K562 (cell line): ENCODE results near the gene STYXL1. TPM values are rescaled to one million over a fixed set of nuclear protein-coding genes. Genes with fewer than 3 reads are reported as not detected.

Experiments used
- BRF1 ChIP-seq: IDR thresholded peaks from 3 replicates; pipeline ENCODE4 v1.6.1; 2011; ENCODE audit warnings: borderline replicate concordance, mild to moderate bottlenecking; ENCODE audit not compliant: insufficient read length; ENCODE audit errors: extremely low read depth
- CREB5 ChIP-seq: fragments of 250-450 bp; sonication (Bioruptor Pico); IDR thresholded peaks from 2 replicates; pipeline ENCODE4 v1.5.0; 2020; ENCODE audit warnings: mild to moderate bottlenecking
- E2F1 ChIP-seq: sonication (generic); formaldehyde crosslinking; IDR thresholded peaks from 2 replicates; pipeline ENCODE4 v1.8.1; 2023; ENCODE audit warnings: mild to moderate bottlenecking, missing genetic modification reagents, moderate library complexity
- PREB ChIP-seq: sonication (generic); formaldehyde crosslinking; IDR thresholded peaks from 2 replicates; pipeline ENCODE4 v1.8.1; 2023; ENCODE audit warnings: mild to moderate bottlenecking, missing genetic modification reagents
- SMAD1 ChIP-seq: fragments of 150-350 bp; IDR thresholded peaks from 2 replicates; pipeline ENCODE4 v1.6.1; 2014; ENCODE audit warnings: low read length, low read depth; ENCODE audit not compliant: partially characterized antibody
- ZNF253 ChIP-seq: fragments of 250-450 bp; sonication (Bioruptor Pico); conservative IDR thresholded peaks from 2 replicates; pipeline ENCODE4 v1.6.1; 2021; ENCODE audit warnings: mild to moderate bottlenecking
- ZNF280B ChIP-seq: fragments of 250-450 bp; sonication (Bioruptor Pico); IDR thresholded peaks from 2 replicates; pipeline ENCODE4 v1.5.1; 2021; ENCODE audit warnings: mild to moderate bottlenecking
- polyA plus RNA-seq, 8 experiments: library from polyadenylated mRNA; depleted of rRNA in 4 of 8; stranded (reverse) in 5 of 8; unstranded in 3 of 8; fragments of >200 nt; fragmentation: Nextera tagmentation in 2 of 8; fragmentation: Illumina TruSeq in 1 of 8; extraction: Ambion mirVana in 2 of 8; extraction: Trizol in 1 of 8; gene quantifications; 2 replicates each; pipeline versions ENCODE4 v1.2.1 to v1.2.3, GENCODE V29; 2011 to 2014; ENCODE audit warnings: inconsistent platforms in 1 of 8, missing spikeins in 1 of 8
- total RNA-seq, 7 experiments: library from RNA; depleted of rRNA in 6 of 7; stranded (reverse); fragments of >200 nt in 6 of 7; fragmentation: Illumina TruSeq in 2 of 7; extraction: Trizol in 2 of 7; gene quantifications; 2 replicates each; pipeline versions ENCODE4 v1.2.1 to v1.2.3, GENCODE V29; 2011 to 2021; ENCODE audit warnings: low replicate concordance in 1 of 7

STYXL1 gene
- total and polyA plus RNA-seq, 9 of the 15 experiments (the other 6 are each of a cell fraction or from before 2014, with no cell fraction given), result 36.5 to 97.2 (median 49.9) TPM

- no peak for TF ChIP-seq E2F1 (CRISPR knock-in tag)
- TF ChIP-seq BRF1, result no peak
- TF ChIP-seq ZNF253 (CRISPR knock-in tag), result no peak
- TF ChIP-seq PREB (CRISPR knock-in tag), result no peak
- no peak for TF ChIP-seq ZNF280B (CRISPR knock-in tag)
- TF ChIP-seq CREB5, result no peak
- no peak for TF ChIP-seq SMAD1
Measured at GRCh38 chr7:75967055-75967454, 80.7 kb downstream of the STYXL1 start (continued).
